Measurements from ENCODE around the gene FAR2.

DNA sequence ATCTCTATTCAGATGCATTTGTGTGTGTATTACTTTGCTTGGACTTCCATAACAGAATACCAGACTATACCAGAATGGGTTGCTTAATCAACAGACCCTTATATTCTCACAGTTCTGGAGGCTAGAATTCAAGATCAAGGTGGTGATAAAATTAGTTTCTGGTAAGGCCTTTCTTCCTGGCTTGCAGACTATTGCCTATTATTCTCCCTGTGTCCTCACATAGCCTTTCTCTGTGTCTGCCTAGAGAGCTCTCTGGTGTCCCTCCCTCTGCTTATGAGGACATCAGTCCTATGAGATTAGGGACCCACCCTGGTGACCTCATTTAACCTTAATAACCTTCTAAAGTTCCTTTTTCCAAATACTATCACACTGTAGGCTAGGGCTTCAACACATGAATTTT, 106.0 kb downstream of the FAR2 start:
- TF ChIP-seq EP300 (IDR thresholded peaks at IDR 0.05; ENCODE audit: borderline replicate concordance in 1 of 2, low read depth in 1 of 2, low read length in 1 of 2) (no peak), SMC3 (IDR thresholded peaks at IDR 0.05; ENCODE audit: low read depth, low read length) (no peak), NRF1 (IDR thresholded peaks at IDR 0.05; ENCODE audit: low read depth, low read length) (no peak), ELF1 (IDR thresholded peaks at IDR 0.05) (no peak), MAX (IDR thresholded peaks at IDR 0.05; ENCODE audit: low read depth) (no peak)
